HEK293 (cell line): Measurements from ENCODE around the gene CSNK1G2.

Experiments used
- CTCF ChIA-PET: fragments of 350-600 bp; formaldehyde crosslinking; extraction: SDS; loops from one replicate; lab custom pipeline; 2021; ENCODE audit warnings: antibody characterized with exemption; lab: Yijun Ruan, JAX
- POLR2A ChIA-PET: fragments of 300-600 bp; formaldehyde crosslinking; extraction: SDS; loops from one replicate; lab custom pipeline; 2020; ENCODE audit warnings: antibody characterized with exemption, inconsistent platforms; lab: Yijun Ruan, JAX
- H3K27ac ChIP-seq: fragments of 200-500 bp; sonication (Bioruptor generic); 2 replicates; pipeline ENCODE4 v1.5.1; 2014; ENCODE audit warnings: low read depth, low read length, control low read depth, inconsistent platforms; ENCODE audit errors: extremely low read depth
- H3K36me3 ChIP-seq, 2 experiments: fragments of 200-500 bp in 1 of 2; sonication (Bioruptor generic) in 1 of 2; 1 replicate in 1 of 2; 2 replicates in 1 of 2; pipeline ENCODE4 v1.5.1; 2014 to 2017; ENCODE audit warnings: inconsistent platforms in 2 of 2, low read length in 2 of 2; ENCODE audit not compliant: control insufficient read depth in 2 of 2, insufficient read depth in 1 of 2
- H3K4me1 ChIP-seq: fragments of 200-500 bp; sonication (Bioruptor generic); 2 replicates; pipeline ENCODE4 v1.5.1; 2014; ENCODE audit warnings: mild to moderate bottlenecking, low read length, inconsistent platforms; ENCODE audit not compliant: control insufficient read depth, insufficient read depth
- H3K4me3 ChIP-seq: 2 replicates; pipeline ENCODE4 v1.5.1; 2011; ENCODE audit warnings: low read depth, mild to moderate bottlenecking, control low read depth, low read length, moderate library complexity
- H3K9me3 ChIP-seq: fragments of 200-500 bp; sonication (Bioruptor generic); 2 replicates; pipeline ENCODE4 v1.5.1; 2014; ENCODE audit warnings: low read depth, low read length, inconsistent platforms; ENCODE audit not compliant: control insufficient read depth, insufficient read depth
- BCL11A ChIP-seq: fragments of 450-650 bp; formaldehyde crosslinking; IDR thresholded peaks from 2 replicates; pipeline ENCODE4 v1.5.1; 2016; ENCODE audit warnings: low read depth, missing biosample characterization, missing genetic modification characterization
- EGR2 ChIP-seq: fragments of 450-650 bp; formaldehyde crosslinking; IDR thresholded peaks from 2 replicates; pipeline ENCODE4 v1.5.1; 2016; ENCODE audit warnings: low read depth, missing biosample characterization, missing genetic modification characterization
- HIC1 ChIP-seq: fragments of 450-650 bp; formaldehyde crosslinking; IDR thresholded peaks from 2 replicates; pipeline ENCODE4 v1.5.1; 2016; ENCODE audit warnings: missing biosample characterization, missing genetic modification characterization
- HOXA7 ChIP-seq: sonication (generic); formaldehyde crosslinking; IDR thresholded peaks from 2 replicates; pipeline ENCODE4 v1.8.1; 2022; ENCODE audit warnings: missing genetic modification reagents, borderline replicate concordance
- IKZF3 ChIP-seq: fragments of 450-650 bp; IDR thresholded peaks from 2 replicates; pipeline ENCODE4 v1.5.0; 2018; ENCODE audit warnings: missing biosample characterization, mild to moderate bottlenecking, missing genetic modification characterization, moderate library complexity
- KLF8 ChIP-seq: fragments of 450-650 bp; formaldehyde crosslinking; IDR thresholded peaks from 2 replicates; pipeline ENCODE4 v1.5.1; 2016; ENCODE audit warnings: missing biosample characterization, missing genetic modification characterization
- PRDM2 ChIP-seq: fragments of 450-650 bp; formaldehyde crosslinking; IDR thresholded peaks from 2 replicates; pipeline ENCODE4 v1.5.1; 2016; ENCODE audit warnings: missing biosample characterization, missing genetic modification characterization, borderline replicate concordance
- SETDB1 ChIP-seq: IDR thresholded peaks from one replicate; pipeline ENCODE4 v1.6.1; 2017; ENCODE audit warnings: mild to moderate bottlenecking, low read length, moderate library complexity, mixed read lengths; ENCODE audit not compliant: insufficient read length
- TCF7L2 ChIP-seq: IDR thresholded peaks from 2 replicates; pipeline ENCODE4 v1.6.1; 2011; ENCODE audit warnings: low read depth, mild to moderate bottlenecking, inconsistent platforms, low read length, moderate library complexity, borderline replicate concordance
- ZBTB7A ChIP-seq: fragments of 450-650 bp; formaldehyde crosslinking; IDR thresholded peaks from 2 replicates; pipeline ENCODE4 v1.5.1; 2016; ENCODE audit warnings: low read depth, missing biosample characterization, missing genetic modification characterization
- ZBTB8A ChIP-seq: fragments of 450-650 bp; formaldehyde crosslinking; IDR thresholded peaks from 2 replicates; pipeline ENCODE4 v1.5.1; 2016; ENCODE audit warnings: missing biosample characterization, missing genetic modification characterization
- ZNF140 ChIP-seq: fragments of 450-650 bp; formaldehyde crosslinking; IDR thresholded peaks from 2 replicates; pipeline ENCODE4 v1.5.1; 2016; ENCODE audit warnings: missing biosample characterization, missing genetic modification characterization
- ZNF148 ChIP-seq: fragments of 450-650 bp; formaldehyde crosslinking; IDR thresholded peaks from 2 replicates; pipeline ENCODE4 v1.5.0; 2017; ENCODE audit warnings: missing biosample characterization, missing genetic modification characterization, borderline replicate concordance
- ZNF157 ChIP-seq: fragments of 450-650 bp; formaldehyde crosslinking; IDR thresholded peaks from 2 replicates; pipeline ENCODE4 v1.5.1; 2016; ENCODE audit warnings: missing biosample characterization, missing genetic modification characterization
- ZNF184 ChIP-seq: fragments of 450-650 bp; IDR thresholded peaks from 2 replicates; pipeline ENCODE4 v1.5.1; 2018; ENCODE audit warnings: missing biosample characterization, mild to moderate bottlenecking, missing genetic modification characterization
- ZNF266 ChIP-seq: fragments of 450-650 bp; formaldehyde crosslinking; IDR thresholded peaks from 2 replicates; pipeline ENCODE4 v1.5.1; 2016; ENCODE audit warnings: missing biosample characterization, missing genetic modification characterization, low read depth
- ZNF394 ChIP-seq: fragments of 450-650 bp; formaldehyde crosslinking; IDR thresholded peaks from 2 replicates; pipeline ENCODE4 v1.5.1; 2016; ENCODE audit warnings: missing biosample characterization, missing genetic modification characterization, mild to moderate bottlenecking, moderate library complexity, borderline replicate concordance
- ZNF426 ChIP-seq: fragments of 450-650 bp; formaldehyde crosslinking; IDR thresholded peaks from 2 replicates; pipeline ENCODE4 v1.5.1; 2017; ENCODE audit warnings: missing biosample characterization, missing genetic modification characterization, mild to moderate bottlenecking, inconsistent platforms, moderate library complexity
- ZNF626 ChIP-seq: fragments of 450-650 bp; sonication (Bioruptor Pico); formaldehyde crosslinking; IDR thresholded peaks from 2 replicates; pipeline ENCODE4 v1.5.1; 2018; ENCODE audit warnings: missing biosample characterization, missing genetic modification characterization, inconsistent platforms
- ZNF658 ChIP-seq: fragments of 450-650 bp; formaldehyde crosslinking; IDR thresholded peaks from 2 replicates; pipeline ENCODE4; 2016; ENCODE audit warnings: missing biosample characterization, missing genetic modification characterization
- ZSCAN23 ChIP-seq: fragments of 450-650 bp; formaldehyde crosslinking; IDR thresholded peaks from 2 replicates; pipeline ENCODE4 v1.5.1; 2016; ENCODE audit warnings: missing biosample characterization, missing genetic modification characterization
- TF ChIP-seq, protein P1 (sequence below): fragments of 450-650 bp; formaldehyde crosslinking; IDR thresholded peaks from 2 replicates; pipeline ENCODE4; 2016; ENCODE audit warnings: missing biosample characterization, missing genetic modification characterization

CSNK1G2 gene

DNA sequence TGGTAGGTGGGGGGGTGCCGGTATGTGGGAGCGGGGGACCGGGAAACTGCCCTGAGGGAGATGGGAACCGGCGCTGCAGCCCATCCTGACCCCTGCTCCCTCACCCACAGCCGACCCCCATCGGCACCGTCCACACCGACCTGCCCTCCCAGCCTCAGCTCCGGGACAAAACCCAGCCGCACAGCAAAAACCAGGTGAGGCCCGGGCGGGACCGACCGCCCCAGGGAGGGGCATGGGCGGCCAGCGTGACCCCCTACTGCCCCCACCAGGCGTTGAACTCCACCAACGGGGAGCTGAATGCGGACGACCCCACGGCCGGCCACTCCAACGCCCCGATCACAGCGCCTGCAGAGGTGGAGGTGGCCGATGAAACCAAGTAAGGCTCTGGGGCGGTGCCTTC, 38.7 kb downstream of the CSNK1G2 start:
- ChIA-PET CTCF (no interaction called here), POLR2A (interaction anchor here (0.5 kb wide), 1 partner anchor 9 kb away, joined by 5 read pairs; no protein-coding TSS in a partner anchor)
- TF ChIP-seq ZNF626 (tag by site-specific recombination) (no peak), KLF8 (peak; percentile 72)
- Histone ChIP-seq H3K36me3 (peaks cover 10 to 60% of the 10 kb centered on the region in 2 experiments; a peak in 2 of 3 replicates), H3K4me1 (no peaks in the 10 kb centered on the region), H3K9me3 (no peaks in the 10 kb centered on the region), H3K27ac (no peak overlapping the region), H3K4me3 (no peak overlapping the region)

DNA sequence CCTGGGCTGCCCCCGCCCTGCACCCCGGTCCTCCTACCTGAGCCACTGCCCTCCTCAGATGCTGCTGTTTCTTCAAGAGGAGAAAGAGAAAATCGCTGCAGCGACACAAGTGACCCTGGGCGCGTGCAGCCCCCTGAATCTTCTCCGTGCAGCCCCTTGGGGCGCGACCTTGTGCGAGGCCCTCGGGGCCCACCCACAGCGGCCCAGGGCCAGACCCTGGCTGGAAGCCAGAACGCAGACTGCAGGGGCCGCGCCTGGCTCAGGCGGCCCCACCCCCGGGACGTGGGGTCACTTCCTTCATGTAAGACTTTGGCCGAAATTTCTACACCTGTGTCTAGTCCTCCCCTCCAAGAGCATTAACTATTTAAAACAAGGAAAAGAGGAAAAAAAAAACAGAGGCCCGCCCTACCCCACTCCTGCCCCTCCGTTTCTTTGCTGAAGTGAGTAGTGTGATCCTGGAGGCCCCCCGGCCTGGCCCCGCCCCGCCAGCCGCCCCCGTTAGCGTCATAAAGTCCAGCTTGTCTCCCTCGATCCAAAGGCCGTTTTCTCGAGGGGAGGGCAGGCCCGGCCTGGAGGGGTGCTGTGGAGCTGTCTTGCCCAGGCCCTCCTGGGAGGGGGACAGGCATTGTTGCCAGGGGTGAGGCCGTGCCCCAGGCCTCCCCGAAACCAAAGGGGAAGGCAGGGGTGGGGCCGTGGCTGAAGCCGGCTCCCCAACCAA, 39.3 kb downstream of the CSNK1G2 start:
- CTCF ChIA-PET = no interaction called here
- Histone ChIP-seq H3K27ac (no peak overlapping the region), H3K4me1 (no peaks in the 10 kb centered on the region), H3K36me3 (peaks cover 12 to 59% of the 10 kb centered on the region in 2 experiments; a peak in 2 of 3 replicates), H3K9me3 (no peaks in the 10 kb centered on the region), H3K4me3 (no peak overlapping the region)
- TF ChIP-seq HOXA7 (CRISPR knock-in tag) (no peak), ZSCAN23 (tag by site-specific recombination) (no peak), ZNF140 (tag by site-specific recombination) (no peak), PRDM2 (tag by site-specific recombination) (no peak), ZNF394 (tag by site-specific recombination) (no peak), ZBTB7A (no peak), IKZF3 (tag by site-specific recombination) (no peak), TCF7L2 (no peak), ZNF184 (tag by site-specific recombination) (no peak), ZBTB8A (tag by site-specific recombination) (no peak), ZNF658 (tag by site-specific recombination) (no peak), ZNF157 (tag by site-specific recombination) (no peak), EGR2 (tag by site-specific recombination) (no peak), SETDB1 (no peak), BCL11A (no peak), ZNF148 (tag by site-specific recombination) (no peak), ZNF266 (tag by site-specific recombination) (no peak), ZNF426 (tag by site-specific recombination) (no peak), HIC1 (tag by site-specific recombination) (no peak)
- TF ChIP-seq, protein P1, sequence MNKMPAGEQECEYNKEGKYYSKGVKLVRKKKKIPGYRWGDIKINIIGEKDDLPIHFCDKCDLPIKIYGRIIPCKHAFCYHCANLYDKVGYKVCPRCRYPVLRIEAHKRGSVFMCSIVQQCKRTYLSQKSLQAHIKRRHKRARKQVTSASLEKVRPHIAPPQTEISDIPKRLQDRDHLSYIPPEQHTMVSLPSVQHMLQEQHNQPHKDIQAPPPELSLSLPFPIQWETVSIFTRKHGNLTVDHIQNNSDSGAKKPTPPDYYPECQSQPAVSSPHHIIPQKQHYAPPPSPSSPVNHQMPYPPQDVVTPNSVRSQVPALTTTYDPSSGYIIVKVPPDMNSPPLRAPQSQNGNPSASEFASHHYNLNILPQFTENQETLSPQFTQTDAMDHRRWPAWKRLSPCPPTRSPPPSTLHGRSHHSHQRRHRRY = no peak
- POLR2A ChIA-PET = interaction anchor here (0.5 to 0.6 kb wide), 2 partner anchors 8 to 16 kb away, joined by 4 to 5 read pairs; no protein-coding TSS in a partner anchor
